ENCODE measurements around the gene PLAC9.

The PLAC9 gene

GRCh38 chr10:80100861-80101695, 31.5 kb upstream of the PLAC9 start:
- H3K4me3 ChIP-seq (ENCODE audit: low read depth, low read length), result no peak overlapping the region
- ChIA-PET CTCF (interaction anchor here (0.6 kb wide), 1 partner anchor 402 kb away, joined by 4 read pairs; no protein-coding TSS in a partner anchor), POLR2A (no interaction called here)
- TF ChIP-seq ZNF76 (tag by site-specific recombination; IDR thresholded peaks at IDR 0.05; ENCODE audit: borderline replicate concordance, low read depth), result no peak
- no peaks in the 10 kb centered on the region for H3K4me1 ChIP-seq (ENCODE audit: control insufficient read depth, insufficient read depth, low read length)
- H3K9me3 ChIP-seq (ENCODE audit: control insufficient read depth, insufficient read depth, low read depth, low read length), result no peaks in the 10 kb centered on the region
- H3K36me3 ChIP-seq (ENCODE audit: control insufficient read depth in 2 of 2, insufficient read depth in 1 of 2, low read length in 2 of 2), result no peaks in the 10 kb centered on the region
- H3K27ac ChIP-seq (ENCODE audit: extremely low read depth, low read depth, low read length), result no peak overlapping the region

DNA sequence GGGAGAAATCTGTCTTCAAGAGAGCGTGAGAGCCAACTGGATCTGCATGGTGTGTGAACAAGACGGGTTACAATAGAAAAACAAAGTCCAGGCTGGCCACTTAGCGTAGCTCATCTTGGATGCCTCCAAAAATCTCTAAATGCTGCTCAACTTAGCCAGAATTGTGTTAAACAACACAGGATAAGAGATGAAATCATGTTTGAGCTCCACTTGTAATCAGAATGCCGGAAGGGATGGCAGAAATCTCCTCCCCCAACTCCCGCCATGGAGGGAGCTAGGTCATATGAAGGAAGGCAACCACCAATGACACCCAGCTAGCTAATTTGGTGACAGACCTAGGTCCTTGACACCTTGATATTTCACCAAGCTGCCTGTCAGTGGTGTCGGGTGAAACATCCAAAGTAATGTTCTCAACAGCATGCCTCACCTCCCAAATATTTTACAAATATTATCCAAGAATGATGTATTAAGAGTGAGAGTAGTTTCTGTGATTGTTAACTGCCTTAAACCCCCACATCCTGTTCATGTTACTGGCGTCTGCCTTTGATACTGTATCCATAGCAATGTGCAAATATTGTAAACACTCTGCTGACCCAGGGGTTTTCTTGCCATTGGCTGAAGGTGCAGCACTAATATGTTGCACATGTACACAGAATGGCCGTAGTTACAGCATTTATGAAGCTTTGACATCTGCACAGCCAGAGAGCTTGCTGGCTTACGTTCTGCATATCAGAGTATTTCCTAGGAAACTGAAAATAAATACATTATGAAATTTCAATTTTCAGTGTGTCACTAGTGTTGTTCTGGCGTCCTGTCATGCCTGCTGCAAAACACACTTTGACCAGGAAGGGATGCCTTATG, 28.2 kb upstream of the PLAC9 start:
- no peak overlapping the region for H3K27ac ChIP-seq (ENCODE audit: extremely low read depth, low read depth, low read length)
- TF ChIP-seq SP7 (tag by site-specific recombination; IDR thresholded peaks at IDR 0.05) (no peak), ZBTB17 (tag by site-specific recombination; IDR thresholded peaks at IDR 0.05) (no peak), TRIM28 (IDR thresholded peaks at IDR 0.05; ENCODE audit: borderline replicate concordance, low read length) (no peak), ZNF266 (tag by site-specific recombination; IDR thresholded peaks at IDR 0.05; ENCODE audit: low read depth) (no peak), HOXD13 (CRISPR knock-in tag; IDR thresholded peaks at IDR 0.05; ENCODE audit: borderline replicate concordance) (no peak), ZFP41 (tag by site-specific recombination; IDR thresholded peaks at IDR 0.05; ENCODE audit: borderline replicate concordance) (no peak), ZNF610 (tag by site-specific recombination; IDR thresholded peaks at IDR 0.05; ENCODE audit: borderline replicate concordance) (no peak), ZBTB44 (tag by site-specific recombination; IDR thresholded peaks at IDR 0.05) (no peak), ZNF175 (tag by site-specific recombination; IDR thresholded peaks at IDR 0.05) (no peak), ZSCAN16 (tag by site-specific recombination; IDR thresholded peaks at IDR 0.05) (no peak), ZNF513 (tag by site-specific recombination; IDR thresholded peaks at IDR 0.05) (no peak), AEBP2 (tag by site-specific recombination; IDR thresholded peaks at IDR 0.05; ENCODE audit: borderline replicate concordance) (no peak)
- H3K36me3 ChIP-seq (ENCODE audit: control insufficient read depth in 2 of 2, insufficient read depth in 1 of 2, low read length in 2 of 2), result no peaks in the 10 kb centered on the region
- ChIA-PET CTCF (interaction anchor here (0.6 to 1.3 kb wide), 3 partner anchors 14 to 117 kb away, joined by 3 to 5 read pairs (median 4); no protein-coding TSS in a partner anchor), POLR2A (no interaction called here)
- no peaks in the 10 kb centered on the region for H3K9me3 ChIP-seq (ENCODE audit: control insufficient read depth, insufficient read depth, low read depth, low read length)
- H3K4me3 ChIP-seq (ENCODE audit: low read depth, low read length), result no peak overlapping the region
- no peaks in the 10 kb centered on the region for H3K4me1 ChIP-seq (ENCODE audit: control insufficient read depth, insufficient read depth, low read length)

DNA sequence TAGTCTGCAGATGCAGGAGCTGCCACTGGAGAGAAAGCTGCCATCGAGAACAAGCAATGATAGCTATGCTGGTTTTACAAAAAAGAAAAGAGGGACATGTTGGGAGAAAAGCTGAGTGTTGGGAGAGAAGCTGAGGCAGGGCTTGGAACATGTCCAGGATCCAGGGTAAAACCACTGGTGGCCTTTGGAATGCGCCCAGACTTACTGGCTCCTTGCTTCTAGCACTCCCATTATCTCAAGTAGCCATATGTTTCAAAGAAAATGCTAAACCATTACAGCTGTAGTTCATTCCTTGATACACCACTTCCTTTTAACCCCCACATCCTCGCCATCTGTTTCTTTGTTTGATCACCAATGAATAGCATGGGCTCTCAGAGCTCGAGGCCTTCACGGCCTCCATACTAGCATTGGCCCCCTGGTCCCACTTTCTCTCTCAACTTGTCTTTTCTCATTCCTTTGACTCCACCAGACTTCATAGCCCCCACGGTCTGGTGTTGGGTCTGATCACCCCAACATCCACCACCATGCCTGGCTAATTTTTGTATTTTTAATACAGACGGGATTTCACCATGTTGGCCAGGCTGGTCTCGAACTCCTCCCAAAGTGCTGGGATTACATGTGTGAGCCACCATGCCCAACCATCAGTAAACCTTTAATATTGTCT, 23.8 kb upstream of the PLAC9 start:
- H3K27ac ChIP-seq (ENCODE audit: extremely low read depth, low read depth, low read length), result no peak overlapping the region
- no peaks in the 10 kb centered on the region for H3K36me3 ChIP-seq (ENCODE audit: control insufficient read depth in 2 of 2, insufficient read depth in 1 of 2, low read length in 2 of 2)
- TF ChIP-seq ZNF335 (tag by site-specific recombination; conservative IDR thresholded peaks at IDR 0.05) (no peak), GLIS1 (tag by site-specific recombination; IDR thresholded peaks at IDR 0.05) (no peak), ZNF211 (tag by site-specific recombination; IDR thresholded peaks at IDR 0.05; ENCODE audit: low read depth) (no peak), ZNF169 (tag by site-specific recombination; IDR thresholded peaks at IDR 0.05) (no peak)
- no peaks in the 10 kb centered on the region for H3K9me3 ChIP-seq (ENCODE audit: control insufficient read depth, insufficient read depth, low read depth, low read length)
- POLR2A ChIA-PET, result no interaction called here
- CTCF ChIA-PET, result interaction anchor here (0.9 kb wide), 1 partner anchor 9 kb away, joined by 4 read pairs; no protein-coding TSS in a partner anchor
- no peaks in the 10 kb centered on the region for H3K4me1 ChIP-seq (ENCODE audit: control insufficient read depth, insufficient read depth, low read length)
- H3K4me3 ChIP-seq (ENCODE audit: low read depth, low read length), result no peak overlapping the region

Data from HEK293 (cell line).